Left forelimb (tissue), 1 donor: Measurements from ENCODE around the gene SLC17A9.

Experiments used
- DNase-seq: peaks from one replicate; pipeline ENCODE4 v3.0.0-alpha.2; 2018; ENCODE audit warnings: low spot score

SLC17A9 gene

GRCh38 chr20:62969179-62969760 is 16.8 kb downstream of the SLC17A9 start:
- DNase-seq, result no peak

GRCh38 chr20:62969939-62970306 is 17.4 kb downstream of the SLC17A9 start:
- no peak for DNase-seq

GRCh38 chr20:62970307-62971210 is 18.1 kb downstream of the SLC17A9 start:
- no peak for DNase-seq

GRCh38 chr20:62971211-62971949 is 18.9 kb downstream of the SLC17A9 start:
- no peak for DNase-seq

- peak; percentile 87 for DNase-seq
These were observed 19.7 kb downstream of the SLC17A9 start for GRCh38 chr20:62971950-62972844.

GRCh38 chr20:62972845-62973745 is 20.6 kb downstream of the SLC17A9 start:
- no peak for DNase-seq

GRCh38 chr20:62975251-62975760 is 22.8 kb downstream of the SLC17A9 start:
- DNase-seq, result no peak

- no peak for DNase-seq
These were observed 23.5 kb downstream of the SLC17A9 start for GRCh38 chr20:62975812-62976508.

- DNase-seq, result no peak
These were observed 24.4 kb downstream of the SLC17A9 start for GRCh38 chr20:62976886-62977285.

GRCh38 chr20:62977613-62978560 is 25.4 kb downstream of the SLC17A9 start:
- DNase-seq, result no peak

- DNase-seq, result no peak
These were observed 26.0 kb downstream of the SLC17A9 start for GRCh38 chr20:62978561-62978943.

- DNase-seq, result no peak
These were observed 26.8 kb downstream of the SLC17A9 start for GRCh38 chr20:62979310-62979709.

GRCh38 chr20:62979876-62980373 is 27.4 kb downstream of the SLC17A9 start:
- DNase-seq, result no peak

- no peak for DNase-seq
These were observed 28.0 kb downstream of the SLC17A9 start for GRCh38 chr20:62980380-62980960.

- no peak for DNase-seq
These were observed 28.5 kb downstream of the SLC17A9 start for GRCh38 chr20:62980970-62981369.

- no peak for DNase-seq
These were observed 29.9 kb downstream of the SLC17A9 start for GRCh38 chr20:62982124-62983075.

GRCh38 chr20:62983210-62983609 is 30.7 kb downstream of the SLC17A9 start:
- no peak for DNase-seq
